Measurements from ENCODE around the gene CABLES2.

Gene CABLES2

DNA sequence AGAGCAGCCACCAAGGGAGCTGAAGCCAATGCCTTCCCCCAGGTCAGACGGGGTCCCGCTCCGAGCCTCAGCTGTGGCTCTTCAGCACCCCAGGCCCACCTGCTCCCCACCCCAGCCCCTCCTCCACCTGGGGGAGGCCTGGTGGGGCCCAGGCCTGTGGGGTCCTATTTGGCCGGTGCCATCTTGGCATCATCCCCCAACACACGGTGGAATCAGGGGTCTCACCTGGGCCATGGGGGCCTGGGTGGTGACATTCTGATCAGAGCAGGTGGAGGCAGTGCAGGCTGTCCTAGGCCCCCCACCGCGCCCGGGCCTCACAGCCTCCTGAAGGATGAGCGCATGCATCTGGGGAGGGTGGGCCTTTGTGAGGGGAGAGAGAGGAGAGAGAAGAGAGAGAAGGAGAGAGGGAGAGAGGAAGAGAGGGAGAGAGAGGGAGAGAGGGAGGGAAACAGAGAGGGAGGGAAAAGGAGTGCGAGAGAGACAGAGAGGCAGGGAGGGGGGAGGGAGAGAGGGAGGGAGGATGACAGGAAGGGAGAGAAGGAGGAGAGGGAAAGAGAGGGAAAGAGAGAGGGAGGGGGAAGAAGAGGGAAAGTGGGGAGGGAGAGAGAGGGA, 44.2 kb upstream of the CABLES2 start:
- H3K4me3 ChIP-seq (replicated peaks in 1 of 2; ENCODE audit: low read depth in 2 of 2, low read length in 2 of 2) = no peak overlapping the region
- TF ChIP-seq, protein P1, sequence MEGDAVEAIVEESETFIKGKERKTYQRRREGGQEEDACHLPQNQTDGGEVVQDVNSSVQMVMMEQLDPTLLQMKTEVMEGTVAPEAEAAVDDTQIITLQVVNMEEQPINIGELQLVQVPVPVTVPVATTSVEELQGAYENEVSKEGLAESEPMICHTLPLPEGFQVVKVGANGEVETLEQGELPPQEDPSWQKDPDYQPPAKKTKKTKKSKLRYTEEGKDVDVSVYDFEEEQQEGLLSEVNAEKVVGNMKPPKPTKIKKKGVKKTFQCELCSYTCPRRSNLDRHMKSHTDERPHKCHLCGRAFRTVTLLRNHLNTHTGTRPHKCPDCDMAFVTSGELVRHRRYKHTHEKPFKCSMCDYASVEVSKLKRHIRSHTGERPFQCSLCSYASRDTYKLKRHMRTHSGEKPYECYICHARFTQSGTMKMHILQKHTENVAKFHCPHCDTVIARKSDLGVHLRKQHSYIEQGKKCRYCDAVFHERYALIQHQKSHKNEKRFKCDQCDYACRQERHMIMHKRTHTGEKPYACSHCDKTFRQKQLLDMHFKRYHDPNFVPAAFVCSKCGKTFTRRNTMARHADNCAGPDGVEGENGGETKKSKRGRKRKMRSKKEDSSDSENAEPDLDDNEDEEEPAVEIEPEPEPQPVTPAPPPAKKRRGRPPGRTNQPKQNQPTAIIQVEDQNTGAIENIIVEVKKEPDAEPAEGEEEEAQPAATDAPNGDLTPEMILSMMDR (IDR thresholded peaks at IDR 0.05; ENCODE audit: low read depth, low read length) = no peak
- DNase-seq (ENCODE audit: low read depth in 2 of 2) = no peak

DNA sequence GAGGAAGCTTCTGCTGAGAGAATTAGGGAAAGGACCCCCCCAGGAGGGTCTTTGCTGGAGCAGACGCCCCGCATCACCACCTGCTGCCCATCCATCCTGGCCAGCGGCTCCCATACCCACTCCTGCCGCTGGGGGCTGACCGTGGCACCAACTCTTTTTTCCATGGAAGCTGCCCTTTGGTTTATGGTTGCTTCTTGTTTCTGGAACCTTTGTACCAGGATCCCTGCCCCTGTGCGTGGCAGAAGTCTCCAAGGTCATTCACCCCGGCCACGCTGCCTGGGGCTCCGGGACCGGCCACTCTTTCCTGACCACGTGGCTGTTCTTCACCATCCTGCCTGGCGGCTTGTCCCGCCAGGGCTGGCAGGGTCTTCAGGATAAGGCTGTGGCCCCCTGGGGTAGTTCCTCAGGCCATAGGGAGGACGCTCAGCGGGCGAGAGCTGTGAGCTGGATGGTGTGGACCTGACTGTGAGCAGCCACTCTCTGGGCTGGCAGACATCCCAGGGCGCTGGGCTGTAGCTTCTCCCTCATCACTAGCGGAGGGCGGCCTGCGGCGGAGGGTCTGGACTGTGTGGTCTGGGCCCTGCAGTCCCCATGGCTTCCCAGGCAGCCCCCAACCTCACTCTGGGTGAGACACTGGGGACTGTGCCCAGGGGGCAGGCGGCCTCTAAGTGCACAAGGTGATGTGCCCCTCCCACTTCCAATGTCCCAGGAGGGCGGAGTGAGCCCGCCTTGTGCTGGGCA, 43.0 kb upstream of the CABLES2 start:
- no peak for DNase-seq (ENCODE audit: low read depth in 2 of 2)
- TF ChIP-seq, protein P1 (IDR thresholded peaks at IDR 0.05; ENCODE audit: low read depth, low read length) = peak; percentile 3
- no peak overlapping the region for H3K4me3 ChIP-seq (replicated peaks in 1 of 2; ENCODE audit: low read depth in 2 of 2, low read length in 2 of 2)

DNA sequence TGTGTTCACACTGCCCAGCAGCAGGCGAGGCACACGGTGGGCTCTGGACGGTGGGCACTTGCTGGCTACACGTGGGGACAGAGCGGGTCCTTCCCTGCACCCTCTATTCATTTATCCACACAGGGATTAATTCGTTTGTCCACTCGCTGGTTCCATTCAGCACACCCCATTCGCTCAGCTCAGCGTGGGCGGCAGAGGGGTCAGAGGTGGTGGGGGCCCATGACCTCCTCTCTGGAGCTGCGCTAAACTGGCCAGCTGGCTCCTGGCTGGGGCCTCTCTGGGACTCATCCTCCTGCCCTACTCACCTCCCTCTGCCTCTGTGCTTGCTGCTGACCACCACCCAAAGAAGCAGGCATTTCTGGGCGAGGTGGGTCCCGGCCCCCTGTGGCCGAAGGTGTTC, 41.7 kb upstream of the CABLES2 start:
- TF ChIP-seq, protein P1 (IDR thresholded peaks at IDR 0.05; ENCODE audit: low read depth, low read length) = no peak
- DNase-seq (ENCODE audit: low read depth in 2 of 2) = no peak
- H3K4me3 ChIP-seq (replicated peaks in 1 of 2; ENCODE audit: low read depth in 2 of 2, low read length in 2 of 2) = no peak overlapping the region

DNA sequence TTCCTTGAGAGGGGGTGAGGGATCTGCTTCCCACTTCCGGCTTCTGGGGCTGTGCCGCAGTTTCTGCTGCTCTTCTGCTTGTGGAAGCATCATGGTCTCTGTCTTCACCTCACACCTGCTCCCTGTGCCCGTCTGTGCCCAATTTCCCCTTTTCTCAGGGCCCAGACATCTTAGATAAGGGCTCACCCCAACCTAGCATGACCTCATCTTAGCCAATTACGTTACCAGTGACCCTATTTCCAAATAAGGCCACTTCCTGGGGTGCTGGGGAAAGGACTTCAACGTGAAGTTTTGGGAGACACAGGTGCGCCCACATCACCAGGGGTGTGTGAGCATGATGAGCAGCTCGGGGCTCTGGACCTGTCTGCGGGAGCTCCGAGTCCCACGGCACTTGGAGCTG, 41.0 kb upstream of the CABLES2 start:
- TF ChIP-seq, protein P1 (IDR thresholded peaks at IDR 0.05; ENCODE audit: low read depth, low read length) = no peak
- DNase-seq (ENCODE audit: low read depth in 2 of 2) = no peak
- no peak overlapping the region for H3K4me3 ChIP-seq (replicated peaks in 1 of 2; ENCODE audit: low read depth in 2 of 2, low read length in 2 of 2)

DNA sequence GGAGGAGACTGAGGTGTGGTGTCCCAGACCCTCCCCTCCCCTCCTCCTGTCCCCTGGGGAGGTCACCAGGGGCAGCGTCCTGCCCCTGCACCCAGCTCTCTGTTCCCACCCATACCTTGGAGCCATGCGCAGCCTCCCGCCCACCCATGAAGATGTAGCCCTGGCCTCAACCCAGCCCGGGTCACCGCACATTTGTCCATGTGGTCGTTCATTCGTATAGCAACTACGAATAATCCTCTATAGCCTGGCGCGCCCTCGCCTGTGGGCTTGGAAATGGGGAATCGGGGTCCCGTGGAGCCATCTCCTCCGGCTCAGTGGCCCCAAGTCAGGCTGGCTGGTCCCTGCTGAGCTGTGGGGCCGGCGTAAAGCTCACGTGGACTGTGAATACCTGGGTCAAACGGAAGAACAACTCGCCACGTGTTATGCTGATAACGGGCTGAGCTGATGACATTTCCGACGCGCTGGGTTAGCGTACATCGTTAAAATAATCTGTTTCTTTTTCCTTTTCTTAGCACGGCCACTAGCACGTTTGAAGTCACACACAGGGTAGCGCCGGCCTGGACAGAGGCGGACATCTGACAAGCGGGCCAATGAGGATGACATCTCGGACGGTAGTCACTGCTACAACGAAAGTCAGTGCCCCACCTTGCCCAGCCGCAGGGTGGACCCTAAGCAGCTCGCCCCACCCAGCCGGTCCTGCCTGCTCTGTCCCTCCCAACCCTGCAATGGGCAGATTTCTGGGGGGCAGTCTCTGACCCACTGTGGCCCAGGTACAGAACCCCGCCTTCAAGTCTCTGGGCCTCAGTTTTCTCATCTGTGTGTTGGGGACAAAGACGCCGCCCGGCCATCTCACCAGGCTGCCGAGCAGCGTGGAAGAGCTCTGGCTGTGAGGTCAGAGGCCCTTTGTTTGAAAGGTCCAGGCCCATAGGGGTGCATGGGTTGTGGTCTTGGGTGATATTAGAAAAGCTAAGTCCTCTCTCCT, 40.1 kb upstream of the CABLES2 start:
- TF ChIP-seq, protein P1 (IDR thresholded peaks at IDR 0.05; ENCODE audit: low read depth, low read length) = no peak
- no peak for DNase-seq (ENCODE audit: low read depth in 2 of 2)
- H3K4me3 ChIP-seq (replicated peaks in 1 of 2; ENCODE audit: low read depth in 2 of 2, low read length in 2 of 2) = no peak overlapping the region

DNA sequence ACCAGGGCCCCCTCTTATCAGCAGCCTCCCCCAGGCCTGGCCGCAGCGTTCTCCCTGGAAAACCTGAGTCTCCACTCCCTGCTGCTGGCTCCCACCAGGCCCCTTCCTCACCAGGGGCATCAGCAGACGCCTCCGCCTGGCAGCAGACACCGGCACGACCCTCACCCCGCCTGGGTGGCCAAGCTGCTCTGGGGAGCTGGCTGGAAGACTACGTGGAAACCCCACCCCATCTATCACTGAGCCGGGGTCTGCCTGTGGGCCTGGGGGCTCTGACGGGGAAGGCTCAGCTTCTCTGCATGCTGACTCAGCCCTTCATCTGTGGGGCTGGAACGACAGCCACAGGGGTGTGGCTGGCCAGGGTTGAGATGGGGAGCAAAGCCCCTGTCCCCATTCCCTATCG, 39.4 kb upstream of the CABLES2 start:
- DNase-seq (ENCODE audit: low read depth in 2 of 2) = no peak
- TF ChIP-seq, protein P1 (IDR thresholded peaks at IDR 0.05; ENCODE audit: low read depth, low read length) = no peak
- no peak overlapping the region for H3K4me3 ChIP-seq (replicated peaks in 1 of 2; ENCODE audit: low read depth in 2 of 2, low read length in 2 of 2)
